DND-41 (cell line): Measurements from ENCODE around the gene PRKAG2.

ENCODE experiments used
- ATAC-seq: fragments of 200-7000 bp; cut with Tn5 transposase; 3 replicates; pipeline ENCODE4 v1.9.1; 2021; ENCODE audit warnings: low read depth; ENCODE audit not compliant: insufficient read depth
- DNase-seq: peaks from one replicate; pipeline ENCODE4 v3.0.0-alpha.2; 2020
- H2AFZ ChIP-seq: 2 replicates; pipeline ENCODE4 v1.6.0; 2012; ENCODE audit warnings: low read depth, low read length
- H3K27ac ChIP-seq: 2 replicates; pipeline ENCODE4 v1.5.1; 2012; ENCODE audit warnings: low read length, inconsistent platforms
- H3K27me3 ChIP-seq: fragments of 200-600 bp; sonication (generic); 2 replicates; pipeline ENCODE4 v1.6.0; 2012; ENCODE audit warnings: low read length, mild to moderate bottlenecking, inconsistent platforms; ENCODE audit not compliant: insufficient read depth, poor library complexity
- H3K36me3 ChIP-seq: 2 replicates; pipeline ENCODE4 v1.5.1; 2012; ENCODE audit warnings: low read length, inconsistent platforms; ENCODE audit not compliant: insufficient read depth
- H3K4me1 ChIP-seq: 2 replicates; pipeline ENCODE4 v1.5.1; 2012; ENCODE audit warnings: mild to moderate bottlenecking, low read length; ENCODE audit not compliant: insufficient read depth
- H3K4me2 ChIP-seq: 2 replicates; pipeline ENCODE4 v1.6.0; 2012; ENCODE audit warnings: mild to moderate bottlenecking, moderate library complexity, low read length, inconsistent platforms; ENCODE audit not compliant: insufficient read depth
- H3K4me3 ChIP-seq, 2 experiments: fragments of 200-600 bp in 1 of 2; shearing (Covaris generic) in 1 of 2; 2 replicates each; pipeline ENCODE4 v1.5.1; 2012 to 2016; ENCODE audit warnings: inconsistent platforms in 2 of 2, low read length in 2 of 2, mild to moderate bottlenecking in 2 of 2, low read depth in 1 of 2, moderate library complexity in 1 of 2
- H3K79me2 ChIP-seq: 2 replicates; pipeline ENCODE4 v1.6.0; 2012; ENCODE audit warnings: low read length, inconsistent platforms; ENCODE audit not compliant: insufficient read depth
- H3K9ac ChIP-seq: 2 replicates; pipeline ENCODE4 v1.6.0; 2012; ENCODE audit warnings: low read depth, mild to moderate bottlenecking, inconsistent platforms, low read length, moderate library complexity
- H3K9me3 ChIP-seq: 2 replicates; pipeline ENCODE4 v1.5.1; 2012; ENCODE audit warnings: low read length, moderate library complexity, mild to moderate bottlenecking, inconsistent platforms; ENCODE audit not compliant: insufficient read depth, severe bottlenecking
- H4K20me1 ChIP-seq: 2 replicates; pipeline ENCODE4 v1.6.0; 2012; ENCODE audit warnings: low read length; ENCODE audit not compliant: insufficient read depth
- CTCF ChIP-seq: IDR thresholded peaks from 2 replicates; pipeline ENCODE4 v1.5.1; 2012; ENCODE audit warnings: borderline replicate concordance, low read length, moderate library complexity, mild to moderate bottlenecking; ENCODE audit not compliant: poor library complexity, severe bottlenecking; ENCODE audit errors: extremely low read depth
- EZH2 ChIP-seq: IDR thresholded peaks from 3 replicates; pipeline ENCODE4 v1.6.1; 2012; ENCODE audit warnings: borderline replicate concordance, low read depth, mild to moderate bottlenecking, moderate library complexity, low read length, inconsistent platforms; ENCODE audit not compliant: severe bottlenecking

PRKAG2 gene

GRCh38 chr7:151631570-151631952 lies 245.4 kb downstream of the PRKAG2 start:
- Histone ChIP-seq H4K20me1 (no peaks in the 10 kb centered on the region), H3K4me3 (no peak overlapping the region), H3K4me1 (no peaks in the 10 kb centered on the region), H3K36me3 (no peaks in the 10 kb centered on the region), H3K9ac (no peak overlapping the region), H3K9me3 (no peaks in the 10 kb centered on the region), H3K4me2 (no peak overlapping the region), H3K27me3 (peaks cover 11% of the 10 kb centered on the region), H2AFZ (no peak overlapping the region), H3K79me2 (no peaks in the 10 kb centered on the region), H3K27ac (no peak overlapping the region)
- TF ChIP-seq CTCF, result no peak
- TF ChIP-seq EZH2, result no peak
- ATAC-seq (no peak), DNase-seq (no peak)

GRCh38 chr7:151630851-151631569 lies 245.9 kb downstream of the PRKAG2 start:
- no peak for TF ChIP-seq EZH2
- no peak for TF ChIP-seq CTCF
- H3K27ac ChIP-seq, result no peak overlapping the region
- ATAC-seq (no peak), DNase-seq (no peak)
- H2AFZ ChIP-seq, result no peak overlapping the region
- no peak overlapping the region for H3K4me2 ChIP-seq
- H3K36me3 ChIP-seq, result no peaks in the 10 kb centered on the region
- H3K27me3 ChIP-seq, result peaks cover 11% of the 10 kb centered on the region
- H3K79me2 ChIP-seq, result no peaks in the 10 kb centered on the region
- H4K20me1 ChIP-seq, result no peaks in the 10 kb centered on the region
- H3K9ac ChIP-seq, result no peak overlapping the region
- H3K9me3 ChIP-seq, result no peaks in the 10 kb centered on the region
- H3K4me1 ChIP-seq, result no peaks in the 10 kb centered on the region
- no peak overlapping the region for H3K4me3 ChIP-seq

- H3K36me3 ChIP-seq, result no peaks in the 10 kb centered on the region
- no peaks in the 10 kb centered on the region for H3K79me2 ChIP-seq
- no peak overlapping the region for H3K27ac ChIP-seq
- DNase-seq (no peak), ATAC-seq (no peak)
- H4K20me1 ChIP-seq, result no peaks in the 10 kb centered on the region
- no peaks in the 10 kb centered on the region for H3K9me3 ChIP-seq
- no peak overlapping the region for H3K9ac ChIP-seq
- peaks cover 11% of the 10 kb centered on the region for H3K27me3 ChIP-seq
- H3K4me2 ChIP-seq, result no peak overlapping the region
- no peak overlapping the region for H3K4me3 ChIP-seq
- H2AFZ ChIP-seq, result no peak overlapping the region
- TF ChIP-seq EZH2 (no peak), CTCF (no peak)
- H3K4me1 ChIP-seq, result no peaks in the 10 kb centered on the region
Measured at GRCh38 chr7:151630358-151630757, 246.6 kb downstream of the PRKAG2 start.
